ENCODE data around the gene CLDN6. TPM values are rescaled to one million over a fixed set of nuclear protein-coding genes. Genes with fewer than 3 reads are reported as not detected.

CLDN6 gene
- total RNA-seq, 1 donor from 2014 or later: 31.1 TPM

DNA sequence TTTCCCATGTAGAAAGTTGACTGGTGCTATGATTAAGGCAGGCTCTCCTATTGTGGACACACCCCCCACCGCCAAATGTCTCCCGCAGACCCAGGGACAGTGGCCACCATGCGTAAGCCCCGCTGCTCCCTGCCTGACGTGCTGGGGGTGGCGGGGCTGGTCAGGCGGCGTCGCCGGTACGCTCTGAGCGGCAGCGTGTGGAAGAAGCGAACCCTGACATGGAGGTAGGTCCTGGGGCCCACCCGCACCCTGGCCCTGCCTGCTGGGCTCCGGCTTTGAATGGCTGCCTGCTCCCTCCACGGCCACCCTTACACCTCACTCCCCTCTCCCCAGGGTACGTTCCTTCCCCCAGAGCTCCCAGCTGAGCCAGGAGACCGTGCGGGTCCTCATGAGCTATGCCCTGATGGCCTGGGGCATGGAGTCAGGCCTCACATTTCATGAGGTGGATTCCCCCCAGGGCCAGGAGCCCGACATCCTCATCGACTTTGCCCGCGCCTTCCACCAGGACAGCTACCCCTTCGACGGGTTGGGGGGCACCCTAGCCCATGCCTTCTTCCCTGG is 32.0 kb upstream of the CLDN6 start:
- H3K27ac Mint-ChIP-seq (ENCODE audit: unreplicated experiment): no peak overlapping the region
- DNase-seq: no peak

DNA sequence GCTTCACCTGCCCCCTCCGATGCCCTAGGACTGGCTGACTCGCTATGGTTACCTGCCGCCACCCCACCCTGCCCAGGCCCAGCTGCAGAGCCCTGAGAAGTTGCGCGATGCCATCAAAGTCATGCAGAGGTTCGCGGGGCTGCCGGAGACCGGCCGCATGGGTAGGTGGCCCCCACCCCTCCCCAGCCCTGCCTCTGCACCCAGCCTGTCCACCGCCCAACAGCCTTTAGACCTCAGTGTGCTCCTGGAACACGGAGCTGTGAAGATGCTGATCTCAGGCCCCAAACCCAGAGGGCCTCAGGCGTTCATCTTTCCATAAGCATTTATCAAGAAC is 29.4 kb upstream of the CLDN6 start:
- Mint-ChIP-seq H3K4me3 (ENCODE audit: unreplicated experiment) (no peak overlapping the region), H3K4me1 (ENCODE audit: low read depth, unreplicated experiment) (no peaks in the 10 kb centered on the region), H3K36me3 (ENCODE audit: unreplicated experiment) (peaks cover 6% of the 10 kb centered on the region), H3K27ac (ENCODE audit: unreplicated experiment) (no peak overlapping the region), H3K27me3 (ENCODE audit: unreplicated experiment) (peaks cover 18% of the 10 kb centered on the region), H3K9me3 (ENCODE audit: unreplicated experiment) (peaks cover 10% of the 10 kb centered on the region)
- TF ChIP-seq, protein P1, sequence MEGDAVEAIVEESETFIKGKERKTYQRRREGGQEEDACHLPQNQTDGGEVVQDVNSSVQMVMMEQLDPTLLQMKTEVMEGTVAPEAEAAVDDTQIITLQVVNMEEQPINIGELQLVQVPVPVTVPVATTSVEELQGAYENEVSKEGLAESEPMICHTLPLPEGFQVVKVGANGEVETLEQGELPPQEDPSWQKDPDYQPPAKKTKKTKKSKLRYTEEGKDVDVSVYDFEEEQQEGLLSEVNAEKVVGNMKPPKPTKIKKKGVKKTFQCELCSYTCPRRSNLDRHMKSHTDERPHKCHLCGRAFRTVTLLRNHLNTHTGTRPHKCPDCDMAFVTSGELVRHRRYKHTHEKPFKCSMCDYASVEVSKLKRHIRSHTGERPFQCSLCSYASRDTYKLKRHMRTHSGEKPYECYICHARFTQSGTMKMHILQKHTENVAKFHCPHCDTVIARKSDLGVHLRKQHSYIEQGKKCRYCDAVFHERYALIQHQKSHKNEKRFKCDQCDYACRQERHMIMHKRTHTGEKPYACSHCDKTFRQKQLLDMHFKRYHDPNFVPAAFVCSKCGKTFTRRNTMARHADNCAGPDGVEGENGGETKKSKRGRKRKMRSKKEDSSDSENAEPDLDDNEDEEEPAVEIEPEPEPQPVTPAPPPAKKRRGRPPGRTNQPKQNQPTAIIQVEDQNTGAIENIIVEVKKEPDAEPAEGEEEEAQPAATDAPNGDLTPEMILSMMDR (IDR thresholded peaks at IDR 0.05; ENCODE audit: partially characterized antibody, unreplicated experiment): no peak
- no peak for DNase-seq

More for the DNA sequence above, 32.0 kb upstream of the CLDN6 start:
- peaks cover 5% of the 10 kb centered on the region for H3K9me3 Mint-ChIP-seq (ENCODE audit: unreplicated experiment)
- TF ChIP-seq, protein P1 (IDR thresholded peaks at IDR 0.05; ENCODE audit: partially characterized antibody, unreplicated experiment): no peak
- H3K36me3 Mint-ChIP-seq (ENCODE audit: unreplicated experiment): peaks cover 6% of the 10 kb centered on the region
- peaks cover 16% of the 10 kb centered on the region for H3K27me3 Mint-ChIP-seq (ENCODE audit: unreplicated experiment)
- H3K4me1 Mint-ChIP-seq (ENCODE audit: low read depth, unreplicated experiment): no peaks in the 10 kb centered on the region
- no peak overlapping the region for H3K4me3 Mint-ChIP-seq (ENCODE audit: unreplicated experiment)

DNA sequence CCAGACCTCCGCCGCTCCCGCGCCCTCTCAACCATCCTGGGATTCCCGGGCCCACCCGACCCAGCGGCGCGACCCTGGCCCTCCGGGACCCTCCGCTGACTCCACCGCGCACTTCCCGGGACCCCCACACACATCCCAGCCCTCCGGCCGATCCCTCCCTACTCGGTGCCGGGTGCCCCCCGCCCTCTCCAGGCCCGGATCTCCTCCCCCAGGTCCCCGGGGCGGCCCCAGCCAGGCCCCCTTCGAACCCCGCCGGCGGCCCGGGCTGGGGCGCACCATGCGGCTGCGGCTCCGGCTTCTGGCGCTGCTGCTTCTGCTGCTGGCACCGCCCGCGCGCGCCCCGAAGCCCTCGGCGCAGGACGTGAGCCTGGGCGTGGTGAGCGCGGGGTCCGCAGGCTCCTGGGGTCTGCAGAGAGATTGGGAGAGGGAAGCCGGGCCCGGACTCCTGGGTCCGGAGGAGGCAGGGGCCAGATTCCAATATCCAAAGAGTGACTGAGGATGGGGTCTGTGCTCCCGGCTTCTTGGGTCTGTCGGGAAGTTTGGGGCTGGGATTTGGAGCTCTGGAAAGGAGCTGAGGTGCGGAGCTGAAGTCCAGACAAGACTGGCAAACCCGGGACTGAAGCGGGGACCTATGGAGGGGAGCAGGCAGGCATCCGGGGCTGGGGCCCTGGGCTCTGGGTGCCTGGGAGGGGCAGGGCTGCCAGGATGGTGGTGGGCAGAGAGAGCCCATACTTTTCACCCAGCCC is 28.8 kb upstream of the CLDN6 start:
- peaks cover 18% of the 10 kb centered on the region for H3K27me3 Mint-ChIP-seq (ENCODE audit: unreplicated experiment)
- TF ChIP-seq, protein P1 (IDR thresholded peaks at IDR 0.05; ENCODE audit: partially characterized antibody, unreplicated experiment): no peak
- peaks cover 10% of the 10 kb centered on the region for H3K9me3 Mint-ChIP-seq (ENCODE audit: unreplicated experiment)
- no peaks in the 10 kb centered on the region for H3K4me1 Mint-ChIP-seq (ENCODE audit: low read depth, unreplicated experiment)
- peaks cover 6% of the 10 kb centered on the region for H3K36me3 Mint-ChIP-seq (ENCODE audit: unreplicated experiment)
- no peak overlapping the region for H3K27ac Mint-ChIP-seq (ENCODE audit: unreplicated experiment)
- peak overlapping the region; percentile 61 for H3K4me3 Mint-ChIP-seq (ENCODE audit: unreplicated experiment)
- no peak for DNase-seq

DNA sequence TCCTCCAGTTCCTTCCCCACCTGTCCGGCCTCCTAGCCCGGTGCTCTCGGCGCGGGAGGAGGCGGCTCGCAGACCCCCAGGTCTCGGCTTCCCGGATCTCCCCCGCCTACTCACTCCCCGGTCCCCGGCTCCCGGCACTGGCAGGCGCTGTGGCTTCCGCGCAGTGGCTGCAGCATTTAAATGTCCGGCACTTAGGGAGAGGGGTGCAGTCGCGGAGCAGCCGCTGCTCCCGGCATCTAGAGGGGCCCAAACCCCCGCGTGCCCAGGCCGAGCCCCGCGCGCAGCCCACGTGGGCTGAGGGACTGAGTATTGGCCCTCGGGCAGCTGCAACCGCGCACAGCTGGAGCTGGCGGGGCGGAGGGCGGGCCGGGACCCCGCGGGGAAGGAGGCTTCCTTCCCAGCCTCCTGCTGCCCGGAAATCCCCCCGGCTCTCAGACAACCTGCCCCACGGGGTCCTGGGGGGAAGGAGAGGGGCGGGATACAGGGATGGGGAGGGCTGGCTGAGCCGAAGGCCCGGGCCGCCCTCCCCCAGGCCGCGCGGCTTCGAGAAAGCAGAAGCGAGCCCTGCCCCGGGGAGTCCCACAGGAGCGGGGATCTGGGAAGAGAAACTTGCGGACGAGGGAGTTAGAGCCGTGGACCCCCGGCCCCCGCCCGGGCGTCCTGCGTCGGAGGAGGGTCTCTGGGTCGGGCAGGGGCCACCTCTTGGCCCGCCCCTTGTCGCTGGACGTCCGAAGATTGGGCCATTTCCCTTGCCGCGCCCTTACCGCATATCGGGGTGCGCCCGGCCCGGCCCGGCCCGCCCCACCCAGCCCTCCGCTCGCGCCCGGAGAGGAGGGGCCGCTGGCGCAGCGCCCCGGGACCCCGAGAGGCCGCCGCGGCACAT is 28.0 kb upstream of the CLDN6 start, which contains the start of gene MMP25:
MMP25 (plus strand) TSS at position 804 of the 883 bp plus-strand sequence. CDS start 357 bp downstream, outside the sequence.
- TF ChIP-seq, protein P1 (IDR thresholded peaks at IDR 0.05; ENCODE audit: partially characterized antibody, unreplicated experiment): no peak
- Mint-ChIP-seq H3K4me3 (ENCODE audit: unreplicated experiment) (peak within 1 kb of the TSS; percentile 80), H3K36me3 (ENCODE audit: unreplicated experiment) (peaks cover 6% of the 10 kb centered on the region), H3K27ac (ENCODE audit: unreplicated experiment) (no peak within 1 kb of the TSS), H3K27me3 (ENCODE audit: unreplicated experiment) (peaks cover 17% of the 10 kb centered on the region), H3K4me1 (ENCODE audit: low read depth, unreplicated experiment) (no peaks in the 10 kb centered on the region), H3K9me3 (ENCODE audit: unreplicated experiment) (peaks cover 10% of the 10 kb centered on the region)
- peak; percentile 57 for DNase-seq

Measured in glutamatergic neuron (in vitro differentiated cells).